Measurements from ENCODE around the gene CORIN.
A peak's percentile ranks its signal among the peaks of the same experiment; 100 is the strongest.

CORIN gene

DNA sequence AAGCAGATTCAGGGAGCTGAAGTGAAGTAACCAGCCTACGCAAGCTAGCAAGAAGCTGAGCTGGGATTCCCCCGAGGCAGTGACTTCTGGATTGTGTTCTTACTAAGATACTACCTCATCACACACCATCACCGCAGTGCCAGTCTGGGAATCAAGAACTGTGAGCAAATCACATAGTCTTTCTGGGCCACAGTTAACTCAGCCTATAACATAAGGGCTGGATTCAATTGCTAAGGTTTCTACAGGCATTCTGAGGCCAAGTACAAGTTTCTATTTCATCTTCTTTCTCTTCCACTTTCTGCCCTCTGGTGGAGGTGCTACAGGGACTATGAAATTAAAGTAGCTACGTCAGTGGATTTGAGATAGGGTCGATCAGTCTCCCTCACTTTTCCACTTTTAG is 1.4 kb upstream of the CORIN start:
- TF ChIP-seq, protein P1, sequence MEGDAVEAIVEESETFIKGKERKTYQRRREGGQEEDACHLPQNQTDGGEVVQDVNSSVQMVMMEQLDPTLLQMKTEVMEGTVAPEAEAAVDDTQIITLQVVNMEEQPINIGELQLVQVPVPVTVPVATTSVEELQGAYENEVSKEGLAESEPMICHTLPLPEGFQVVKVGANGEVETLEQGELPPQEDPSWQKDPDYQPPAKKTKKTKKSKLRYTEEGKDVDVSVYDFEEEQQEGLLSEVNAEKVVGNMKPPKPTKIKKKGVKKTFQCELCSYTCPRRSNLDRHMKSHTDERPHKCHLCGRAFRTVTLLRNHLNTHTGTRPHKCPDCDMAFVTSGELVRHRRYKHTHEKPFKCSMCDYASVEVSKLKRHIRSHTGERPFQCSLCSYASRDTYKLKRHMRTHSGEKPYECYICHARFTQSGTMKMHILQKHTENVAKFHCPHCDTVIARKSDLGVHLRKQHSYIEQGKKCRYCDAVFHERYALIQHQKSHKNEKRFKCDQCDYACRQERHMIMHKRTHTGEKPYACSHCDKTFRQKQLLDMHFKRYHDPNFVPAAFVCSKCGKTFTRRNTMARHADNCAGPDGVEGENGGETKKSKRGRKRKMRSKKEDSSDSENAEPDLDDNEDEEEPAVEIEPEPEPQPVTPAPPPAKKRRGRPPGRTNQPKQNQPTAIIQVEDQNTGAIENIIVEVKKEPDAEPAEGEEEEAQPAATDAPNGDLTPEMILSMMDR (conservative IDR thresholded peaks at IDR 0.05; ENCODE audit: low read depth) = no peak
- H3K27ac ChIP-seq = no peak overlapping the region
- ChIA-PET POLR2A (ENCODE audit: low non-redundant PET) (no interaction called here), CTCF (interaction anchor here (0.5 to 1.6 kb wide), 4 partner anchors 26 to 171 kb away, joined by 3 to 4 read pairs (median 4); partner anchors contain the start of gene NFXL1)
- DNase-seq (ENCODE audit: low spot score) = no peak

DNA sequence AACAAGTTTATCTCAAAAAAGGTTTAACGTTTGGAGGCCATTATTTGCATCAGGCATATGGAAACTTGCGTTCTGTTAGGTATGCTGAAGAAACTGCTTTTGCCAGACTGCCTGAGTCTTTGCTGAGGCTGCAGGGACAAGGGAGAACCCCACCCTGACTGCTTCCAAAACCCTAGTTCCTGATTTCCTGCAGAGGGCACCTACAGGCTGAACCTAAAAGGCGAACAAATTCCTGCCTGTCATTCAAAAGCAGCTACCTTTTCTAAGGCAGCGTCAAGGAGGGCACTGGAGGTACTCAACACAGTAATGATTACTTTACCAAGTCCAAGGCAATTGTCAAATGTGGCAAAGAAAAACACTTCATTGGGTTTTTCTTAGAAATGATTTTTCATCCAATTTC is 578 bp upstream of the CORIN start:
- TF ChIP-seq, protein P1 (conservative IDR thresholded peaks at IDR 0.05; ENCODE audit: low read depth) = no peak
- no peak for DNase-seq (ENCODE audit: low spot score)
- POLR2A ChIA-PET (ENCODE audit: low non-redundant PET) = no interaction called here
- no peak overlapping the region for H3K27ac ChIP-seq
- CTCF ChIA-PET = interaction anchor here (1.1 kb wide), 1 partner anchor 9 kb away, joined by 3 read pairs; no protein-coding TSS in a partner anchor

DNA sequence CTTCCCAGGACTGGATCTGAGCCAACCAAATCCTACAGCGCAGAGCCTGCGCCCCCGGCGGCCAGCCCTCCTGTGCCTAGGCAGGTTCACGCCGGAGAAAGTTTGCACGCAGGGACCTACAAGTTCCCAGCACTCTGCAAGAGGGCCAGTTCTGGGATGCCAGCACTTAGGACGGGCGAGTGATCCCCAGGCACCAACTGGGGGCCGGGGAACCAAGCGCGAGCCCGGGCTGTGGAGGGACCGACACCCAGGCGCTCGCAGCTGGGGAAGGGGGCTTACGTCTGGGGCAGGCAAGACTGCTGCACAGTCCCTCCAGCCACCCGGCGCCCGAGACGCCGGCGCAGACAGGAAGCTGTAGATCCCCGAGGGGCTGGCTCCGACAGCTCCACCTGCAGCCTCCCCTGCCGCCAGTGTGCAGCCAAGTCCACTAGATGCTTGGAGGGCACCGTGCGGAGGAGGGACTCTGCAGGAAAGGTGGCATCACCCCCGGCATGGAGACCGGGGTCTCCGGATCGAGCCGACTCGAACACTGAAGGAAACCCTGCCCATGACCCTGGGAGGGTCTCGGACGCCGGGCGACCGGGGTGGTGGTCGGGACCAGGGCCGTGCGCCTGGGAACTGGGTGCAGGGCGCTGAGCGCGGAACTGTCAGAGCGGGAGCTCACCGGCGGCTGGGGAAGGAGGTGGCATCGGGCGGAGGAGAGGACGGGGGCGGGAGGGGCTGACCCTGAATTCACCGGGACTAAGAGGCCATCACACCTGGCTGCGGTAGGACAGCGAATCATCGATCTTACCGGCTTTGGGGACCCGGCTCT is 566 bp downstream of the CORIN start:
- POLR2A ChIA-PET (ENCODE audit: low non-redundant PET) = no interaction called here
- H3K27ac ChIP-seq = no peak overlapping the region
- peak; percentile 29 for DNase-seq (ENCODE audit: low spot score)
- TF ChIP-seq, protein P1 (conservative IDR thresholded peaks at IDR 0.05; ENCODE audit: low read depth) = no peak
- CTCF ChIA-PET = interaction anchor here (0.5 to 1.8 kb wide), 19 partner anchors 10 to 1195 kb away, joined by 3 to 11 read pairs (median 3); no protein-coding TSS in a partner anchor

DNA sequence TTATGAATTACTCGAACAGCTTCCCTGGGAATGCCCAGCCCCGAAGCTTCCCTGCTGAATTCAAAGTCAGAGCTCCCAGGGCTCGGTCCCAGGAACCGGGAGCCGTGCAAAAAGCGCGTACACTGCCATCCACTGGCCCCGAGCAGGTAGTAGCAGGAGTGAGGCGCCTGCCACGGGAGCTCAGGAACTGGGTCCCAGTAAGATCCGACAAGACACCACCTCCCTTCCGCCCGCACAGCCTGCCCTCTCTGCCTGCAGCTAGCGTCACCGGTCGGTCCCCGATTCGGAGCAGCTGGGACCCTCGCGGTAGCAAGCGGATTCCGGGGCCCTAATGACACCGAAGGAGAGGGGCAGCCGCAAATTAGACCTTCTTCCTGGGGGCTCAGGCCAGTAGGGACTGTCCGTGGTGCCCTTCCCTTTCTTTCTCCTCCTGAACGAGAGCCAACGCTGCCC is 1.2 kb downstream of the CORIN start:
- CTCF ChIA-PET = interaction anchor here (0.6 to 1.8 kb wide), 20 partner anchors 10 to 1194 kb away, joined by 3 to 11 read pairs (median 3); no protein-coding TSS in a partner anchor
- POLR2A ChIA-PET (ENCODE audit: low non-redundant PET) = no interaction called here
- TF ChIP-seq, protein P1 (conservative IDR thresholded peaks at IDR 0.05; ENCODE audit: low read depth) = peak; percentile 84
- DNase-seq (ENCODE audit: low spot score) = peak; percentile 84
- H3K27ac ChIP-seq = no peak overlapping the region

DNA sequence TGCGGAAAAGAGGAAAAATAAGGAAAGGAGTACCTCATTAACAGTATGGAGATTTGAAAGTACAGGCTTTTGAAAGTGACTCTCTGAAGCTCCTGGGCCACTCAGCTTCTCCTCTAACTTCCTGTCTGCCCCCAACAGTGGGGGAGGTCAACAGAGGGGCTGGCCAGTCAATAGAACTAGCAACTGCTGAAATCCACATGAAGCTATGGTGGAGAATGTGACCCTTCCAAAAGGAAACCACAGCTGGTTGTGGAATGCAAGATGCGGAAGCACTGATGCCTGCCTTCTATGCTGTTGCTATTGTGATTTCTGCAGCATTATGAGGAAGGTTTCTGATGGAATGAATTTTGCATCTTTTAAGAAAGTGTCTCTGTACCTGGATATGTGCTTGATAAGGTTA is 2.4 kb downstream of the CORIN start:
- ChIA-PET CTCF (interaction anchor here (1.4 kb wide), 1 partner anchor 11 kb away, joined by 3 read pairs; no protein-coding TSS in a partner anchor), POLR2A (ENCODE audit: low non-redundant PET) (no interaction called here)
- TF ChIP-seq, protein P1 (conservative IDR thresholded peaks at IDR 0.05; ENCODE audit: low read depth) = no peak
- H3K27ac ChIP-seq = no peak overlapping the region
- no peak for DNase-seq (ENCODE audit: low spot score)

DNA sequence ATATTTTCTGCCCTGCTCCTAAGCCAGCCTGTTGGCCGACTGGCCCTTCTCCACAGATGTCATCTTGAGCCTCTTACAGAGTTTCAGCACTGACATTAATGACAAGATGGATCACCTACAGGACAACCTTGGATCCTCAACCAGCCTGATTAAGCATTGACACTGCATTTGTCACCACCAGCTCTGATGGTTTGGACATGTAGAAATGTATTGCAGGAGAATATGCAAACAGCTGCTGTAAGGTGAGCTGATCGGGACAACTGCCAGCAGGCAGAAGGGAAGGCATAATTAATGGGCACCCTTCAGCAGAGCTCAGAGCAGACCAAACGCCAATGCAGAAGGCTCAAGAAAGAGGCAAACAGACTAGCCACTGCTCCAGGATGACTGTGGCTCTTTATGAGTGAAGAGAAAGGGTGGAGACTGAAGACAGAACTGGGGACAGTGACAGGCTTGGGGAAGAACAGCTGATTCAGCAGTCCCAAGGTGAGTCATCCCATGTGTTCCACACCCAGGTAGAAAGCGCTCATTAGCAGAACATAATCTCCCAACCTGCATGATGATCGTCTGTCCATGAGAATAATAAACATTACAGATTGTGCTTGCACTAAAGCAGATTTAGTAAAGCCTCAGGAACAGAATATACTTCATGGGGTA is 6.7 kb downstream of the CORIN start:
- ChIA-PET CTCF (no interaction called here), POLR2A (ENCODE audit: low non-redundant PET) (no interaction called here)
- TF ChIP-seq, protein P1 (conservative IDR thresholded peaks at IDR 0.05; ENCODE audit: low read depth) = no peak
- H3K27ac ChIP-seq = no peak overlapping the region
- no peak for DNase-seq (ENCODE audit: low spot score)
